MM.1S (cell line): ENCODE results near the gene ACLY.

Experiments
- EZH2 ChIP-seq: fragments of 300-600 bp; sonication (generic); optimal IDR thresholded peaks from 2 replicates; pipeline ENCODE3; 2017; ENCODE audit warnings: low read depth, mild to moderate bottlenecking, antibody characterized with exemption, low read length, mixed read lengths
- EZH2phosphoT487 ChIP-seq: fragments of 300-600 bp; sonication (generic); IDR thresholded peaks from 2 replicates; pipeline ENCODE4 v1.6.1; 2018; ENCODE audit warnings: antibody characterized with exemption, low read length
- TF ChIP-seq, protein P1 (sequence below): fragments of 300-600 bp; sonication (generic); IDR thresholded peaks from 2 replicates; pipeline ENCODE4 v1.5.1; 2016; ENCODE audit warnings: antibody characterized with exemption, low read length, mixed read lengths

- TF ChIP-seq, protein P1, sequence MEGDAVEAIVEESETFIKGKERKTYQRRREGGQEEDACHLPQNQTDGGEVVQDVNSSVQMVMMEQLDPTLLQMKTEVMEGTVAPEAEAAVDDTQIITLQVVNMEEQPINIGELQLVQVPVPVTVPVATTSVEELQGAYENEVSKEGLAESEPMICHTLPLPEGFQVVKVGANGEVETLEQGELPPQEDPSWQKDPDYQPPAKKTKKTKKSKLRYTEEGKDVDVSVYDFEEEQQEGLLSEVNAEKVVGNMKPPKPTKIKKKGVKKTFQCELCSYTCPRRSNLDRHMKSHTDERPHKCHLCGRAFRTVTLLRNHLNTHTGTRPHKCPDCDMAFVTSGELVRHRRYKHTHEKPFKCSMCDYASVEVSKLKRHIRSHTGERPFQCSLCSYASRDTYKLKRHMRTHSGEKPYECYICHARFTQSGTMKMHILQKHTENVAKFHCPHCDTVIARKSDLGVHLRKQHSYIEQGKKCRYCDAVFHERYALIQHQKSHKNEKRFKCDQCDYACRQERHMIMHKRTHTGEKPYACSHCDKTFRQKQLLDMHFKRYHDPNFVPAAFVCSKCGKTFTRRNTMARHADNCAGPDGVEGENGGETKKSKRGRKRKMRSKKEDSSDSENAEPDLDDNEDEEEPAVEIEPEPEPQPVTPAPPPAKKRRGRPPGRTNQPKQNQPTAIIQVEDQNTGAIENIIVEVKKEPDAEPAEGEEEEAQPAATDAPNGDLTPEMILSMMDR = no peak
- TF ChIP-seq EZH2 (no peak), EZH2phosphoT487 (no peak)
Measured at GRCh38 chr17:41957031-41957868, 38.5 kb upstream of the ACLY start.
